Karpas-422 (cell line): ENCODE measurements around the gene ZKSCAN7. TPM values are rescaled to one million over a fixed set of nuclear protein-coding genes. Genes with fewer than 3 reads are reported as not detected.
"Not testable (repeated sequence)": the region's sequence is repeated elsewhere in the genome, so short reads cannot be mapped to it uniquely, and the experiment has no call there.

Source experiments
- DNase-seq: peaks from one replicate; pipeline ENCODE4 v3.0.0-alpha.2; 2015
- H2AFZ ChIP-seq: fragments of 200-600 bp; sonication (generic); 2 replicates; pipeline ENCODE4 v1.6.1; 2014; ENCODE audit warnings: antibody characterized with exemption, low read length, mixed read lengths
- H3K27ac ChIP-seq: fragments of 200-600 bp; sonication (generic); 2 replicates; pipeline ENCODE4 v1.5.1; 2014; ENCODE audit warnings: mild to moderate bottlenecking, low read length, moderate library complexity
- H3K27me3 ChIP-seq: fragments of 200-600 bp; sonication (generic); 2 replicates; pipeline ENCODE4 v1.6.1; 2014; ENCODE audit warnings: low read length, mixed read lengths
- H3K36me3 ChIP-seq: fragments of 200-600 bp; sonication (generic); 2 replicates; pipeline ENCODE4 v1.6.1; 2014; ENCODE audit warnings: low read length, mixed read lengths; ENCODE audit not compliant: insufficient read depth
- H3K4me1 ChIP-seq: fragments of 200-600 bp; sonication (generic); 2 replicates; pipeline ENCODE4 v1.6.1; 2014; ENCODE audit warnings: mild to moderate bottlenecking, low read length, mixed read lengths
- H3K4me2 ChIP-seq: fragments of 200-600 bp; sonication (generic); 2 replicates; pipeline ENCODE4 v1.6.1; 2014; ENCODE audit warnings: low read length, low read depth, mild to moderate bottlenecking; ENCODE audit not compliant: poor library complexity, severe bottlenecking
- H3K4me3 ChIP-seq: fragments of 200-600 bp; sonication (generic); 2 replicates; pipeline ENCODE4 v1.5.1; 2014; ENCODE audit warnings: mild to moderate bottlenecking, antibody characterized with exemption, low read length, mixed read lengths
- H3K79me2 ChIP-seq: fragments of 200-600 bp; sonication (generic); 2 replicates; pipeline ENCODE4 v1.6.1; 2014; ENCODE audit warnings: mild to moderate bottlenecking, low read length, mixed read lengths
- H3K9ac ChIP-seq: fragments of 200-600 bp; sonication (generic); 2 replicates; pipeline ENCODE4 v1.6.0; 2014; ENCODE audit warnings: low read length
- H3K9me2 ChIP-seq: fragments of 200-600 bp; sonication (generic), shearing (Covaris generic); replicated peaks from 2 replicates; pipeline ENCODE4 v1.6.0; 2014; ENCODE audit warnings: mild to moderate bottlenecking, low read length, moderate library complexity; ENCODE audit not compliant: insufficient read depth
- H3K9me3 ChIP-seq: fragments of 300-700, 200-600 bp; sonication (generic); 2 replicates; pipeline ENCODE4 v1.6.1; 2014; ENCODE audit warnings: low read length, mixed read lengths
- H4K20me1 ChIP-seq: fragments of 200-600 bp; sonication (generic); 2 replicates; pipeline ENCODE4 v1.6.1; 2014; ENCODE audit warnings: mild to moderate bottlenecking, antibody characterized with exemption, low read length, low read depth; ENCODE audit not compliant: insufficient read depth
- total RNA-seq: library from RNA; depleted of rRNA; stranded (reverse); fragments of >200 nt; shearing (Covaris generic); gene quantifications from 2 replicates; pipeline ENCODE4 v1.2.3, GENCODE V29; 2014; ENCODE audit warnings: low replicate concordance

ZKSCAN7 gene
- total RNA-seq, 1 experiment from 2014 or later = 7.3 TPM

GRCh38 chr3:44555723-44556122 is 730 bp downstream of the ZKSCAN7 start:
- peaks cover 19% of the 10 kb centered on the region for H3K4me1 ChIP-seq
- peak overlapping the region; percentile 80 for H3K4me3 ChIP-seq
- no peaks in the 10 kb centered on the region for H3K27me3 ChIP-seq
- H3K36me3 ChIP-seq = peaks cover 27% of the 10 kb centered on the region
- H3K4me2 ChIP-seq = peak overlapping the region; percentile 74
- peaks cover 26% of the 10 kb centered on the region for H3K79me2 ChIP-seq
- no peaks in the 10 kb centered on the region for H4K20me1 ChIP-seq
- H3K9me3 ChIP-seq = peaks cover 4% of the 10 kb centered on the region; the same call in 1 of the 2 replicates
- no peaks in the 10 kb centered on the region for H3K9me2 ChIP-seq
- no peak overlapping the region for H3K27ac ChIP-seq
- peak overlapping the region; percentile 95 for H2AFZ ChIP-seq
- peak; percentile 50 for DNase-seq
- H3K9ac ChIP-seq = peak overlapping the region; percentile 76

GRCh38 chr3:44557074-44557473 is 2.1 kb downstream of the ZKSCAN7 start:
- H3K4me3 ChIP-seq = no peak overlapping the region
- peaks cover 26% of the 10 kb centered on the region for H3K79me2 ChIP-seq
- H3K36me3 ChIP-seq = peaks cover 38% of the 10 kb centered on the region
- no peak overlapping the region for H3K4me2 ChIP-seq
- no peaks in the 10 kb centered on the region for H3K9me2 ChIP-seq
- peaks cover 9% of the 10 kb centered on the region; the same call in 1 of the 2 replicates for H3K9me3 ChIP-seq
- no peak overlapping the region for H3K9ac ChIP-seq
- H2AFZ ChIP-seq = no peak overlapping the region
- H3K4me1 ChIP-seq = peaks cover 19% of the 10 kb centered on the region
- H4K20me1 ChIP-seq = no peaks in the 10 kb centered on the region
- no peak for DNase-seq
- H3K27ac ChIP-seq = no peak overlapping the region
- H3K27me3 ChIP-seq = no peaks in the 10 kb centered on the region

- Histone ChIP-seq H3K9me2 (no peaks in the 10 kb centered on the region), H3K4me3 (no peak overlapping the region), H3K79me2 (peaks cover 18% of the 10 kb centered on the region), H3K4me2 (no peak overlapping the region), H3K36me3 (peaks cover 50% of the 10 kb centered on the region), H3K27ac (no peak overlapping the region), H3K4me1 (peaks cover 5% of the 10 kb centered on the region), H2AFZ (no peak overlapping the region), H3K9me3 (peaks cover 16% of the 10 kb centered on the region), H3K27me3 (no peaks in the 10 kb centered on the region), H4K20me1 (no peaks in the 10 kb centered on the region), H3K9ac (no peak overlapping the region)
- DNase-seq = no peak
Observed at GRCh38 chr3:44561076-44561475, 6.1 kb downstream of the ZKSCAN7 start.

DNA sequence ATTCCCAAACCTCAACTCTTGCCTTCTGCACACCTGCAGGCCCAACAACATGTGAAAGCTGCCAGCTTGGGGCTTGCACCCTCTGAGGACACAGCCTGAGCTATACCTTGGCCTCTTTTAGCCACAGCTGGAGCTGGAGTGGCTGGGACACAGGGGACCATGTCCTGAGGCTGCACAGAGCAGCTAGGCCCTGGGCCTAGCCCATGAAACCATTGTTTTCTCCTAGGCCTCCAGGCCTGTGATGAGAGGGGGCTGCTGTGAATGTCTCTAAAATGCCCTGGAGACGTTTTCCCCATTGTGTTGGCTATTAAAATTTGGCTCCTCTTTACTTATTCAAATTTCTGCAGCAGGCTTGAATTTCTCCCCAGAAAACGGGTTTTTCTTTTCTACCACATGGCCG is 7.2 kb downstream of the ZKSCAN7 start:
- Histone ChIP-seq H2AFZ (no peak overlapping the region), H3K4me3 (no peak overlapping the region), H3K36me3 (peaks cover 50% of the 10 kb centered on the region), H3K9me3 (peaks cover 16% of the 10 kb centered on the region), H3K4me1 (no peaks in the 10 kb centered on the region), H3K27me3 (no peaks in the 10 kb centered on the region), H3K4me2 (no peak overlapping the region), H3K79me2 (peaks cover 9% of the 10 kb centered on the region), H3K27ac (no peak overlapping the region), H4K20me1 (no peaks in the 10 kb centered on the region), H3K9me2 (no peaks in the 10 kb centered on the region), H3K9ac (no peak overlapping the region)
- no peak for DNase-seq

GRCh38 chr3:44568561-44568960 is 13.6 kb downstream of the ZKSCAN7 start:
- no peak for DNase-seq
- Histone ChIP-seq H4K20me1 (no peaks in the 10 kb centered on the region), H3K4me2 (no peak overlapping the region), H3K36me3 (peaks cover 60% of the 10 kb centered on the region), H3K9ac (no peak overlapping the region), H3K27me3 (no peaks in the 10 kb centered on the region), H3K79me2 (no peaks in the 10 kb centered on the region), H2AFZ (no peak overlapping the region), H3K9me3 (peaks cover 27% of the 10 kb centered on the region), H3K4me3 (no peak overlapping the region), H3K4me1 (no peaks in the 10 kb centered on the region), H3K9me2 (no peaks in the 10 kb centered on the region), H3K27ac (no peak overlapping the region)

DNA sequence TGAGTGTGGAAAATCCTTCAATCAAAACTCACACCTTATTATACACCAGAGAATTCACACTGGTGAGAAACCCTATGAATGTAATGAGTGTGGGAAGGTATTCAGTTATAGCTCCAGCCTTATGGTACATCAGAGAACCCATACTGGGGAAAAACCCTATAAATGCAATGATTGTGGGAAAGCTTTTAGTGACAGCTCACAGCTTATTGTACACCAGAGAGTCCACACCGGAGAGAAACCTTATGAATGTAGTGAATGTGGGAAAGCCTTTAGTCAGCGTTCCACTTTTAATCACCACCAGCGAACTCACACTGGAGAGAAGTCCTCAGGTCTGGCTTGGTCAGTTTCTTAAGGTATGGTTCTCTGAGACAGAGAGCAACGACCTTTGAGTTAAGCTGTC is 16.0 kb downstream of the ZKSCAN7 start:
- Histone ChIP-seq H3K36me3 (peaks cover 50% of the 10 kb centered on the region), H3K4me3 (no peak overlapping the region), H3K4me1 (no peaks in the 10 kb centered on the region), H4K20me1 (no peaks in the 10 kb centered on the region), H3K79me2 (no peaks in the 10 kb centered on the region), H2AFZ (no peak overlapping the region), H3K27me3 (no peaks in the 10 kb centered on the region), H3K9ac (no peak overlapping the region), H3K4me2 (no peak overlapping the region), H3K9me3 (peaks cover 22% of the 10 kb centered on the region), H3K27ac (no peak overlapping the region), H3K9me2 (no peaks in the 10 kb centered on the region)
- no peak for DNase-seq

GRCh38 chr3:44576613-44577012 is 21.6 kb downstream of the ZKSCAN7 start:
- no peaks in the 10 kb centered on the region for H3K27me3 ChIP-seq
- H3K9me3 ChIP-seq = peaks cover 3% of the 10 kb centered on the region
- no peak overlapping the region for H3K9ac ChIP-seq
- H3K4me2 ChIP-seq = no peak overlapping the region
- H3K4me3 ChIP-seq = no peak overlapping the region
- no peaks in the 10 kb centered on the region for H3K9me2 ChIP-seq
- H3K4me1 ChIP-seq = no peaks in the 10 kb centered on the region
- peaks cover 12% of the 10 kb centered on the region for H3K36me3 ChIP-seq
- H2AFZ ChIP-seq = no peak overlapping the region
- no peaks in the 10 kb centered on the region for H3K79me2 ChIP-seq
- DNase-seq = no peak
- no peak overlapping the region for H3K27ac ChIP-seq
- no peaks in the 10 kb centered on the region for H4K20me1 ChIP-seq

GRCh38 chr3:44577354-44577952 is 22.5 kb downstream of the ZKSCAN7 start:
- not testable (repeated sequence) for H3K4me3 ChIP-seq, H2AFZ ChIP-seq, H3K4me2 ChIP-seq, H3K79me2 ChIP-seq, H3K27ac ChIP-seq, DNase-seq, H3K27me3 ChIP-seq, H3K9ac ChIP-seq, H3K4me1 ChIP-seq, H4K20me1 ChIP-seq, H3K9me3 ChIP-seq, H3K36me3 ChIP-seq, H3K9me2 ChIP-seq
